GM21526 (cell line): ENCODE data around the gene TCEAL1.
"Not testable (repeated sequence)": the region's sequence is repeated elsewhere in the genome, so short reads cannot be mapped to it uniquely, and the experiment has no call there.

Experiments
- ATAC-seq: cut with Tn5 transposase; IDR thresholded peaks from one replicate; pipeline ENCODE4 v1.9.1; 2021; ENCODE audit warnings: moderate library complexity; ENCODE audit not compliant: unreplicated experiment, low FRiP score

TCEAL1 gene

GRCh38 chrX:103628386-103629317 is at the start of gene TCEAL1:
TSS of gene TCEAL1 (plus strand) at chrX:103628975. CDS start at chrX:103629917, 942 bp downstream.
- peak; percentile 56 for ATAC-seq

DNA sequence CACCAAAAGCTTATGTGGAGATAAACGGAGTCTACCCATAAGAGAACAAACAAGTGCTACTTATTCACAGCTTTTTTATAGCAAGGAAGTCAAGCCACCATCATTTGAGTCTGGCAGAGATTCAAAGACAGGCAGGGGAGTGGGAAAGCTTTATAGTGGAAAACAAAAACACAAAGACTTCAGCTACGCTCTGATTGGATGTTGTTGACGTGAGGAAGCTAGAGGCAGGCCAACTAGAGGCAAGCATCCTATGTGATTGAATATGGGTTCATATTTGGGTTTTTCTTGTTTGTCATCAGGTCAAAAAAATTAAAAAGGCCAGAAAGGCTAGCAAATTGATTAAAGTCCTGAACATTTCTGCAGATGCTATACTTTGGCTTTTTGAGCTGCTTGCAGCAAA is 44.2 kb upstream of the TCEAL1 start:
- no peak for ATAC-seq

- peak; percentile 75 for ATAC-seq
Measured at GRCh38 chrX:103585411-103586313, 43.1 kb upstream of the TCEAL1 start, which contains the start of gene TCEAL4. TSS of gene TCEAL4 (plus strand) at chrX:103585515. CDS start at chrX:103586676, 1,161 bp downstream.

DNA sequence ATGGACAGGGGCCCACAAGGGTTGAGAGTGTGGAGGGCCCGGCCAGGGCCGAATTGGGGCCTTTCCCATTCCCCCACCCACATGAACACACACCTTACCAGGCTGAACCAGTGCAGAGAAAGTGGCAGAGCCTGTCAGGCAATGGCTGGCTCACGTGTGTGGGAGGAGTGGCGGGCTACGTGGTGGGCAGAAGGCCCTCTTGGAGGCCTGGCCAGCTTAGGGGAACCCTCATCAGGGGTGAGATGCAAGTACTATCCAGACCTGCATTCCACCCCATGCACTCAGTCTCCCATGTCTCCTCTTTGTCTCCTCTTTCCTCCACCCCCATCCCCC is 42.5 kb upstream of the TCEAL1 start:
- ATAC-seq: no peak

- ATAC-seq: no peak
Measured at GRCh38 chrX:103586659-103587058, 42.1 kb upstream of the TCEAL1 start.

DNA sequence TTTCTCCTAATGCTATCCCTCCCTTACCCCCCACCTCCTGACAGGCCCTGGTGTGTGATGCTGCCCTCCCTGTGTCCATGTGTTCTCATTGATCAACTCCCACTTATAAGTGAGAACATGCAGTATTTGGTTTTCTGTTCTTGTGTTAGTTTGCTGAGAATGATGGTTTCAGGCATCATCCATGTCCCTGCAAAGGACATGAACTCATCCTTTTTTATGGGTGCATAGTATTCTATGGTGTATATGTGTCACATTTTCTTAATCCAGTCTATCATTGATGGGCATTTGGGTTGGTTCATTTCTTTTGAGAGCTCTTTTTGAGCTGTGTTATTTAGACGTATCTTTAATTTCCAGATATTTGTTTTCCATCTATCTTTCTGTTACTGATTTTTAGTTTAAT is 36.5 kb upstream of the TCEAL1 start:
- not testable (repeated sequence) for ATAC-seq

DNA sequence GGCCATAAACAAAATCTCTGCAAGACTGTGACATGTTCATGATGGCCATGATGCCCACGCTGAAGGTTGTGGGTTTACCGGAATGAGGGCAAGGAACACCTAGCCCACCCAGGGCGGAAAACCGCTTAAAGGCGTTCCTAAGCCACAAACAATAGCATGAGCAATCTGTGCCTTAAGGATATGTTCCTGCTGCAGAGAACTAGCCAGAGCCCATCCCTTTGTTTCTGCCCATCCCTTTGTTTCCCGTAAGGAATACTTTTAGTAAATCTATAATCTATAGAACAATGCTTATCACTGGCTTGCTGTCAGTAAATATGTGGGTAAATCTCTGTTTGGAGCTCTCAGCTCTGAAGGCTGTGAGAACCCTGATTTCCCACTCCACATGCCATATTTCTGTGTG is 33.6 kb upstream of the TCEAL1 start:
- ATAC-seq: not testable (repeated sequence)

DNA sequence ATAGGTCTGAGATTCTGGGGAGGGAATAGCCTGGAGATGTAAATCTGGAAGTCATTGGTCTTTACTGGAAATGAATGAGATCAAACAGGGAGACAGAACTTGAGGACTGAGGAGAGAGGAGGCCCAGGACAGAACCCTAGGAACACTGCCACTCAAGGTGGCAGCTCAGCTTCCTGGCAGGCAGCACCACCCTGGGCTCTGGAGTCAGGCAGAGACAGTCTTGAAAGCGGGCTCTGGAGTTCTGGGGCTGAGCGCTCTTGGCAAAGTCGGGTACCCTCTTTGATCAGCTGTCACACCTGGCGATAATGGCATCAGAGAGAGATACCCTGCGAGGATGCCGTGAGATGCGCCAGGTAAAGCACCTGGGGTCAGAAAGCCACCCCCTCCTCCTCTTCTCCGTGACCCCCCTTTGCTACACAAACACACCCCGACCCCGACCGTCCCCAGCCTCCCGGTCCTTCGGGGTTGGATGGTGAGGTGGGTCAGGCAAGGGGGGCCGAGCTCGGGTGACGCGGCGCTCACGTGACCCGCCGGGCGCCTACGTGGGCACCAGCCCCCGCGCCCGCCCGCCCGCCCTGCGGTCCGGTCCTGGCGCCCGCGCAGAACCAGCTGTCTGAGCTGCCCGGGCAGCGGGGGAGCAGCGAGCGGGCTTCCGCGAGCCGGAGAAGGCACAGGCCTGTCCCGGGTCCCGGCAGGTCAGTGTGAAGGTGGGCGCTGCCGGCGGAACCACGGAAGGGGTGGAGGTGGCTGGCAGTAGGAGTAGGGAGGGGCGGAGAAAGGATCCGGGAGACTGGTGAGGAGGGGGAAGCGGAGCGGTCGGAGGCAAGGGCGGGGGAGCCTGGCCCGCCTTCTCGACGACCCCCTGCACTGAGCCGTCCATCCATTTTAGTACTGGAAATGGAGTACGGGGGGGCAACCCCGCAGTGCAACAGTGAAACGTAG is 21.1 kb upstream of the TCEAL1 start, which contains the start of gene TCEAL3:
TSS of gene TCEAL3 (plus strand) at position 600 of the 942 bp plus-strand sequence. CDS start 1,102 bp downstream, outside the sequence.
- peak; percentile 68 for ATAC-seq

DNA sequence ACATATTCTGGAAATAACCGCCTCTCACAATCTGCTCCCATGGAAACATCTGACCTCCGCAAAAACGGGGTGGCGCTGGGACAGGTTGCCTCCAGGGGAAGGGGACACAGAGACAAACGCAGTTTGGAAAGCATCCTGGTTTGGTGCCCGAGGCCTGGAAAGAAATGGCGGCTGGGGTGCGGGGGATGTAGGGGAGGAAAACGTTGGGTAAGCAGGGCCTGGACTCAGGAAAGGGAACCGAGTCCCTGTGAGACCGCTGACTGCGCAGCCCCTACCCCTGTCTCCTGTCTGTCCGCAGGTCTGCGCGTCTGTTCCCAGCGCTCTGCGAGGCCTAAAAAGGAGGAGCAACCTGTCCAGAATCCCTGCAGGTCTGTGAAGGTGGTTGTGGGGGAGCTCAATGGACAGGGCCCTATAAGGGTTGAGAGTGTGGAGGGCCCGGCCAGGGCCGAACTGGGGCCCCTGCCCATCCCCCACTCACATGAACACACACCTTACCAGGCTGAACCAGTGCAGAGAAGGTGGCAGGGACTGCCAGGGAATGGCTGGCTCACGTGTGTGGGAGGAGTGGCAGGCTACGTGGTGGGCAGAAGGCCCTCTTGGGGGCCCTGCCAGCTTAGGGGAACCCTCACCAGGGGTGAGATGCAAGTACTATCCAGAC is 20.3 kb upstream of the TCEAL1 start:
- ATAC-seq: no peak

- ATAC-seq: no peak
Measured at GRCh38 chrX:103610282-103610681, 18.5 kb upstream of the TCEAL1 start.

DNA sequence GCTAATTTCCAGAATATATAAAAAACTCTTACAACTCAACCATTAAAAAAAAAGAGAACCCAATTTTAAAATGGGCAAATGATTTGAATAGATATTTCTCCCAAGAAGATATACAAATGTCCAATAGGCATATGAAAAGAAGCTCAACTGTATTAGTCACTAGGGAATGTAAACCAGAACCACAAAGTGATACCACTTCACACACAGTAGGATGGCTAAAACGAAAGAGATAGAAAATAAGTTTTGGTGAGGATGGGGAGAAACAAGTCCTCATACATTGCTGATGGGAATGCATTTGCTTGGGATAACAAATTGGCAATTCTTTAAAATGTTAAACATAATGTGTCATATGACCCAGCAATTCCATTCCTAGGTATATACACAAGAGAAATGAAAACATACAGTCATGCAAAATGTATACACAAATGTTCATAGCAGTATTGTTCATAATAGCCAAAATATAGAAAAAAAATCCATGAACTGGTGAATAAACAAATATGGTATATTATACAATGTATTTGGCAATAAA is 15.3 kb upstream of the TCEAL1 start:
- ATAC-seq: no peak

GRCh38 chrX:103614999-103615398 is 13.8 kb upstream of the TCEAL1 start:
- ATAC-seq: no peak

DNA sequence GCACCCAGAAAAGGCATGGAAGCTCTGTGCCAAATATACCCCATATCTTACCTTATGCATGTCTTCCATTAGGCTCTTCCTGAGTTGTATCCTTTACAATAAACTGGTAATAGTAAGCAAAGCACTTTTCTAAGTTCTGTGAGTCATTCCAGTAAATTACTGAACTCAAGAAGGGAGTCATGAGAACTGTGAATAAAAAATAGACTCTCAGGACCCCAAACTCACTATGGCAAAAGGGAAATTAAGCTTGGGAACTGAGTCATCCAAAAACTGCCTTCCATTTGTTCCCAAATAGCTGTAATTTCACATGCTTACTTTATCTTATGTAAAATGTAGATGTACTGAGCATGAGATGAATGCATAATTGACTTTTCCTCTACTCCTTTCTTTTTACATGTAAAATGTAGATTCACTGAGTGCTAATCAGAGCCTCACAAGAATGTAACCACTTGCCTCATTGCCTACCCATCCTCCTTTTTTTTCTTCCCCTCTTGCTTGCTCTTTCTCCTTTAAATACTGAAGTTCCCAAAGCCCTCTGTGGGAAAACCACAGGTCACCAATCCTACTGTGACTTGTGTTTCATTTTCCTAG is 12.9 kb upstream of the TCEAL1 start:
- no peak for ATAC-seq

GRCh38 chrX:103616676-103617186 is 12.0 kb upstream of the TCEAL1 start:
- no peak for ATAC-seq

- ATAC-seq: no peak
Measured at GRCh38 chrX:103624111-103624510, 4.7 kb upstream of the TCEAL1 start.

DNA sequence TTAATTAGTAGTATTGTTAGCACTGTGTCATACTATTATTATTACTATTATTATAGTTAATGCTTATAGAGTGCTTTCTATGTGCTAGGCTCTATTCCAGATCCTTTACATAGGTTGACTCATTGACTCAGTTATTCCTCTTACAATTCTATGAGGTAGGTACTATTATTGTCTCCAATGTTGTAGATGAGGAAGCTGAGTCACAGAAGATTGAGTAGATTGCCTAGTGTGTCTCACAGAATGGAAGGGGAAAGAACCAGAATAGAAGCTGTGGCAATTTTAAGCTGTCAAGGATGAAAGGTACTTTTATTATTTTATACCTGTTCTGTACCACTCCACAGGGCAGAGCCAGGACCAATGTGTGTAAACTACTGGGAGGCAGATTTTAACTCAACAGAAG is 1.9 kb upstream of the TCEAL1 start:
- no peak for ATAC-seq

- ATAC-seq: peak; percentile 42
Measured at GRCh38 chrX:103629318-103630170, 769 bp downstream of the TCEAL1 start.

GRCh38 chrX:103630171-103630511 is 1.4 kb downstream of the TCEAL1 start:
- no peak for ATAC-seq
